GM19452 (cell line): ENCODE measurements around the gene PLEKHG4.

Experiments
- ATAC-seq: cut with Tn5 transposase; IDR thresholded peaks from one replicate; pipeline ENCODE4 v1.9.1; 2021; ENCODE audit not compliant: unreplicated experiment

Gene PLEKHG4

DNA sequence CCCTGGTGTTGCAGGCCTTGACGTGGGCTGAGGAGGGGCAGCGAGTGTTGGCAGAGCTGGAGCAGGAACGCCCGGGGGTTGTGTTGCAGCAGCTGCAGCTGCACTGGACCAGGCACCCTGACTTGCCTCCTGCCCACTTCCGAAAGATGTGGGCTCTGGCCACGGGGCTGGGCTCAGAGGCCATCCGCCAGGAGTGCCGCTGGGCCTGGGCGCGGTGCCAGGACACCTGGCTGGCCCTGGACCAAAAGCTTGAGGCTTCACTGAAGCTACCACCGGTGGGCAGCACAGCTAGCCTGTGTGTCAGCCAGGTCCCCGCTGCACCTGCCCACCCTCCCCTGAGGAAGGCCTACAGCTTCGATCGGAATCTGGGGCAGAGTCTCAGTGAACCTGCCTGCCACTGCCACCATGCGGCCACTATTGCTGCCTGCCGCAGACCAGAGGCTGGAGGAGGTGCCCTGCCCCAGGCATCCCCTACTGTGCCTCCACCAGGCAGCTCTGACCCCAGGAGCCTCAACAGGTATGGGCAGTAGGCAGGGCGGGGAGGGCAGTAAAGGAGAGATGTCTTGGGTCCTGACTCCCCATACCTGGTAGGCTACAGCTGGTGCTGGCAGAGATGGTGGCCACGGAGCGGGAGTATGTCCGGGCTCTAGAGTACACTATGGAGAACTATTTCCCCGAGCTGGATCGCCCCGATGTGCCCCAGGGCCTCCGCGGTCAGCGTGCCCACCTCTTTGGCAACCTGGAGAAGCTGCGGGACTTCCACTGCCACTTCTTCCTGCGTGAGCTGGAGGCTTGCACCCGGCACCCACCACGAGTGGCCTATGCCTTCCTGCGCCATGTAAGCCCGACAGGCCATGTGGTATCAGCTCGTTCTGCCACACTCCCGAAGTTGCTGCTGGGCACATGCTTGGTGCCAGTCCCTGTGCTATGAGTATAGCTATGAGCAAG is 5.6 kb downstream of the PLEKHG4 start:
- no peak for ATAC-seq

DNA sequence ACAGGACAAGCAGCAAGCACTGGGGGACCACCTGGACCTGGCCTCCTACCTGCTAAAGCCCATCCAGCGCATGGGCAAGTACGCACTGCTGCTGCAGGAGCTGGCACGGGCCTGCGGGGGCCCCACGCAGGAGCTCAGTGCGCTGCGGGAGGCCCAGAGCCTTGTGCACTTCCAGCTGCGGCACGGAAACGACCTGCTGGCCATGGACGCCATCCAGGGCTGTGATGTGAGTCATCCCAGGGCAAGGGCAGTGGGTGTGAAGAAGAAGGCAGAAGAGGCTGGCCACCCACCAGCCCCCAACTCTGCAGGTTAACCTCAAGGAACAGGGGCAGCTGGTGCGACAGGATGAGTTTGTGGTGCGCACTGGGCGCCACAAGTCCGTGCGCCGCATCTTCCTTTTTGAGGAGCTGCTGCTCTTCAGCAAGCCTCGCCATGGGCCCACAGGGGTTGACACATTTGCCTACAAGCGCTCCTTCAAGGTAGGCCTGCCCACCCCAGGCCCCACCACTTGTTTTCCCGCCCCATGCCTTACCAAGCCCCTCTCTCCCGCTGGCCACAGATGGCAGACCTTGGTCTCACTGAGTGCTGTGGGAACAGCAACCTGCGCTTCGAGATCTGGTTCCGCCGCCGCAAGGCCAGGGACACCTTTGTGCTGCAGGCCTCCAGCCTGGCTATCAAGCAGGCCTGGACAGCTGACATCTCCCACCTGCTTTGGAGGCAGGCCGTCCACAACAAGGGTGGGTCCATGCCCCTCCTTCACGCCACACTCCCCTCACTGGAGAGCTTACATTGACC is 7.3 kb downstream of the PLEKHG4 start:
- ATAC-seq, result no peak

DNA sequence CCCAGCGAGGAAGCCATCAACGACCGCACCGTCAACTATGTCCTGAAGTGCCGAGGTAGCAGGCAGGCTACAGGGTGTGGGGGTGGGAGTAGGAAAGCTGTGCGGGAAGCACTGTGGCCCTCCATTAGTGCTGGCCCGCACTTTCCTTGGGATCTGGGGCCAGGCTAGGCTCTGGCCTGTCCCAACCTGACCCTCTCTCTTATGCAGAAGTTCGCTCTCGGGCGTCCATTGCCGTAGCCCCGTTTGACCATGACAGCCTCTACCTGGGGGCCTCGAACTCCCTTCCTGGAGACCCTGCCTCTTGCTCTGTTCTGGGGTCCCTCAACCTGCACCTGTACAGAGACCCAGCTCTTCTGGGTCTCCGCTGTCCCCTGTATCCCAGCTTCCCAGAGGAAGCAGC is 8.6 kb downstream of the PLEKHG4 start:
- no peak for ATAC-seq

DNA sequence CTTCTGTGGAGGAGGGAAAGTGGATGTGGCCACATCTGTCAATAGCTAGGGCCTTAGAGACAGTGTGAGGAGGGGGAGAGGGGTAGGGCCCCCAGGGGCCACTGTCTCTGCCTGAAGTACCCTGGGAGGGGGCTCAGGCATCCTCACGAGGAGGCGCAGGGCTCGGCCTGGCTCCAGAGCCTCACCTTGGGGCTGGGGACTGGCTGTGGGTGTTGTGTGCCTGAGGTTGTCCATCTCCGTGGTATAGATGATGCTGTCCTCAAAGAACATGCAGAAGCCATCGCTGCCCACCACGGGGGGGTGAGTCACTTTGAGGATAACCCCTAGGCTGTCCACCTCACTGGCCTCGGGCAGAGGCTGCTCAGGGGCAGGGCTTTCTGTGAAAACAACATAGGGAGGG is 12.1 kb downstream of the PLEKHG4 start:
- ATAC-seq, result no peak

DNA sequence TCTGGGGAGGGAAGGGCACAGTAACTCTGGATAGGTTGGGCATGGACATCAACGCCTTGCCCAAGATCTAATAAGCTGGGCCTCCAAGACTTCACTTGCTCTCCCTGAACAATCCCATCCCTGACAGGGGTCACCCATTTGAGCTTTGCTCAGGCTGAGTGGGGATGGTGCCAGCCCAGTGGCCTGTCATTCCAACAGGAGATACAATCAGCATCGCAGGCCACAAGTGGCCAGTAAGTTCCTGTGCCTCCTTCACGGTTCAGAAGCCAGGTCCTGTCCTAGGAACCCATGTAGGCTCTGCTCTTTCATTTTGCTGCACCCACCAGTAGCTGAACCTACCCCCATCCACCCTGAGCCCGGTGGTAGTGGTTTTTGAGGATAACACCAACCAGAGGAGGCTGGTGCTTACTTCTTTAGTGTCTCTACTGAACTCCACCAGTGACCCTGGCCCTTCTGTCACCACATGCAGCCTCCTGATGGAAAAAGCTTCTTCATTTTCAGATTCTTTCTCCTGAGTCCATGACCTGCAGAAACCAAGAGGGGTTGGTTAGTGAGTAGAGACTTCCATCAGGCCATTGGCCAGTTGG is 14.9 kb downstream of the PLEKHG4 start:
- ATAC-seq, result no peak

DNA sequence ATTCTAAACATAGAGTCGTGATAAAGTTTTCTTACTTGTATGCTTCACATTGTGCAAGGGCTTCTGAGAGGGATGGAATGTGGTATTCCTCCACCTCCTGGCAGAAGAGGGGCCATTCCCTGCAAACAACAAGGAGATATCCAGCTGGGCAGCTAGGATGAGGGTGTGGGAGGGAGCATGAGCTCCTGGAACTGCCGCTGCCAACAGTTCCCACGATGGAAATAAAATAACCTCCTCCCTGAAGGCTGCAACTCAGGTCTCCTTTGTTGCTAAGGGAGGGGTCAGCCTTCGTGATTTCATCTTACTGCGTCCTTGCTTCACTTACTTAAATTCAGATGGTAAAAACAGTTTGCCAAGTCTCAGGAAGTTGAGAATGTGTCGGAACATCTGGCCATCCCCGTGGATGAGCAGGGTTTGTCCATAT is 15.6 kb downstream of the PLEKHG4 start:
- no peak for ATAC-seq

DNA sequence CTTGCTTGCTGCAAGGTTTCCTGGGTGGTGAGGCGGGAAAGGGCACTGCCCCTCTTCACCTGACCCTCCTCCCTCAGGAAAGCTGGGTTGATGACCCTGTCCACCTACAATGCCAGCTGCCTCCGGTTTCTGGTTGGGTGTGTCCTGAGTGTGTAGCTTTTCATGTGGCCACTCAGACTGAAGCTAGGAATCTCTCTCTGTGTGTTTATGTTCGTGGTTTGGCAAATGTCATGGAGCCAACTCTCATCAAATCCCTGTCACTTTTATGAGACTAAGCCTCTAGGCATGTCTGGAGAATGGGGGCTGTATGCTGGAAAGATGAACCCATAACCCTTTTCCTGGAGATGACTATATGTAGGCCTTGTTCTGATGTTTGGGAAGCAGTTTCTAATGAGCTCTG is 17.1 kb downstream of the PLEKHG4 start:
- ATAC-seq, result no peak

DNA sequence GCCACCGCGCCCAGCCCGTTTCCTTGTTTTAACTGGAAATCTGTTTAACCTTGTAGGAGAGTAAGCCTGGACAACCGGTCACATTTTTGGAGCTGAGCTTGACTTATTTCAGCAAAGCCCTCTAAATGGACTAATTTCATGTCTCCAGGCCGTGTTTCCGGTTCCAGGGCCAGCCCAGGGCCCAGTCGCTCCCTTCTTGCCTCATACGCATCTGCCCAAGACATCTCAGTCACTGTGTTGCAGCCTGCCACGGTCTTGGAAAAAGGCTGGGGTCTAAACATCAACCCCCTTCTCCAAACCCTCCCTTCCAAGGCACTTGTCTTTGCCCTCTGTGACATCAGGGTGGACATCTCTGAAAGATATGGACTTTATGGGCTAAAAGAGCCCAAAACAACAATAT is 18.9 kb downstream of the PLEKHG4 start:
- no peak for ATAC-seq

DNA sequence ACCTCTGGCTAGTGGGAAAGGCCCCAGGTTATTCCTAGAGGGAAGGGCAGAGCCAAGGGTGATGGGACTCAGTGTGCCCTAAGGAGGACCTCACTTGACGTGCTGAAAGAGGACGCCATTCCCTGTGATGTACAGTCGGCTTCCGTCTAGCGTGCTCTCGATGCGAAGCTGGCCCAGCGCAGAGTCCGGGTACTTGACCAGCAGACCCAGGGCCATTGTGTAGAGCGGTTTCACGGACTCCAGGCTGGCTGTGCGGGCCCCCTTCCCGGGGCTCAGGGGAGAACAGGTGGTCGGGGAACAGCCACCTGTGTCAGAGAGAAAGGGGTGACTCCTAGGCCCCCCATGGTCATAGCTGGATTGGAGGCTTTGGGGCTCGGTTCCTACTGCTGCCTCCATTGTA is 19.9 kb downstream of the PLEKHG4 start:
- no peak for ATAC-seq

DNA sequence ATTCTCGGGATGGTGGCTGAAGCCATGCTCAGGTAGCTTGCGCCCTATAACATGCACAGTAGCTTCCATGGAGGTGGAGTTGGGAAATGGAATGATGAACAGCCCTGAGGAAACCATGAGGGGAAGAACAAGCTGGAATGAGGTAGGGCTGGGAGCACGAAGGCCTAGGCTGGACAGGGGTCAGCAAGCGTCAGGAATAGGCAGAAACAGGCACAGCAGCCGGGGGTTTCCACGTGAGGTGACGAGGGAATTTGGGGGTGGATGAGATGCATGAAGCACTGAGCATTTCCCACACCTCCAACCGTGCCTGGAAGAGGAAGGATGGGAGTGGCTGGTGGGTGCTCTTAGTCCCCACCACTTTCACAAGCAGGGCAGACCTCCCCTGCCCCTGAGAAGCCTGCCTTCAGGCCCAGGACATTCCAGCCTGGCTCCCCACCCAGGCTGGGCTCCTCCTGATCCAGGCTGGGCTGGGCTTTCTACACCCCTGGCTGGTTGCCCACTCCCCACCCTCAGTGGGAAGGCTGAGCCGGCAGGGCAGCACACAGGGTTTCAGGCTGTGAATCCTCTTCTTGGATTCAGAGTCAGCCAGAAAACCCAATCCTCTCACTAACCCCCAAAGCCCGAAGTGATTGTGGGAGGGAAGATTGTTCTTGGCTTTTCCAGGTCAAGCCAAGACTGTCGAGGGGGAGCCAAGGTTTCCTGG is 21.9 kb downstream of the PLEKHG4 start:
- no peak for ATAC-seq

DNA sequence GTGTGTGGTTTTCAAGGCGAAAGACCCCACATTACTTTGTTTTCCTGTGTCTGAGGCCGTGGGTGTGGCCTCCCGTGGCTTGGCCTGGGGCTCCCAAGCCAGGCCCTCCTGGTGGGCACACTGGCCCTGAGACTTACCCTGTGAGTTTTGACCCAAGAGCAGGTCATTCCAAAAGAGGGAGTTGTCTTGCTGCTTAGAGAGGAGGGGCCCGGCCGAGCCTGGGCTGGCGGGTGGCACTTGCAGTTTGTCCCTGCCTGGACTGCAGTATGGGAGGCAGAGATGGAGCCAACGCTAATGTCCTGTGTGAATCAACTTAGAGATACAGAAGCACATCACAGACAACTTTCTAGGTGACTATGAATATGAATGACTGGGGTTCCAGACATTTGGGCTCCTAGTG is 22.7 kb downstream of the PLEKHG4 start:
- no peak for ATAC-seq

DNA sequence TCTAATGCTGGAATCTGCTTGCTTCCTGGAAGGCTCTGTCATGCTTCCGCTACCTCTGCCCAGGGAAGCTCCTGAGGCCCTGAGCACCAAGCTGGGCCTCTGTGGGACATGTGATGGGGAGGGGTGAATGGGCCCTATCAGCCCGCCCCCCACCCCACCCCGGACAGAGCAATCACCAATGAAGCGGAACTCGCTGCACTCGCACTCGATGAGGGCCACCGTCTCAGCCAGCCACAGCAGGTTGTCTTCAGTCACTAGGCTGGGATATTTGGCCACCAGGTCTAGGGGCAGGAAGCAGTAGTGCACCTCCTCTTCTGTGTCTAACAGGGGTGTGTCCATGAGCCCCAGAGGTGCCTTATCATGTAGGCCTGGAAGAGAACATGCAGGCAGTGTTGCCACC is 23.6 kb downstream of the PLEKHG4 start:
- no peak for ATAC-seq

DNA sequence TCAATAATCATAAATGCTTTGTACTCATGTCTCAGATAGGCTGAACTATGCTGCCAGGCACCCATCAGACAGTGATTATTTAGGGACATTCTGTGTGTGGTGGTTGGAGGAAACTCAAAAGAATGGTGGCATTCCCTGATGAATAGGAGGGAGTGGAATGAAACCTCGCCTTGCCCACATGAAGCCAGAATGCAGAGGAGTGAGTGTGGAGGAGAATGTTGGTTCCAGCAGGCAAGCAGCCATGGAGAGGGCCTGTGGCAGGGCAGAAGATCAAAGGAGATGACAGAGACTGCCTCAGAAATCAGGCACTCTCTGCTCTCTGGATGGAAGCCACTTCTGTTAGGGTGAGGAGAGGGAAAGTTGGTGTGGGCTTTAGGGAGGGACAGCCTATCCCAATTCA is 24.7 kb downstream of the PLEKHG4 start:
- ATAC-seq, result no peak

DNA sequence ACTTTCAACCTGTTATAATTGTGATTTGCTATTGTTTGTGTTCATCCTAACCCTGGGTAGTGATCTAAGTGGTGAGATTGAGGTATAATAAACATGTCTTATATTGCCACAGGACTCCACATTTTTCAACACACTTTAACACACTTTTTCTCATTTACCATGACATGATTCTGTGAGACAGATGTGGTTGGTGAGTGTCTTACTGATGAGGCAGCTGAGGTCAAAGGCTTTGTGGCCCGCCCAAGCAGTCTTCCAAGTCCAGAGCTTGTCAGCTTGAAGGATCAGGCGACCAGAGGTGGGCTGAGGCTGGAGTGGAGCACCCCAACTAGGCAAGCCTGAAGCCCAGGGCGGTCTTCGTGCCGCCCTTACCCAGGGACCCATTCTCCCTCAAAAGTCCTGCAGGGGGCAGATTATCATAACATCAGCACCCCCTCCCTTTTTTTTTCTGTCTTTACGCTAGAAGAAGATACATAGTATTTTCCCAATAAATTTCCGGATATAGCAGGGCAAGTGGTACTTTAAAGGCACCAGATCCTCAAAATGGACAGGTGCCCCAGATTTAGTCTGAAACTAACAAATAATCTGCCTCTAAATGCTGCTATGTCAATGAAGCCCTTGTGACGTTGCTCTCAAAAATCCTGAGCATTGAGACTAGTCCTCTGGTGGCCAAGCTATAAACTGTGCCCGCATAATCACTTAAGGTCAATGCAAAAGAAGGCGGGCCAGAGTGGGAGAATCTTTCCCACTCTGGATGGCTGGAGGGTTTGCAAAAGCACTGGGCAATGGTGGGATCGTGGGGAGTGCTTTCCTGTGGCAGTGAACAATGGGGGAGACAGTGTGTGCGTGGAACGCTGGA is 26.1 kb downstream of the PLEKHG4 start:
- no peak for ATAC-seq

DNA sequence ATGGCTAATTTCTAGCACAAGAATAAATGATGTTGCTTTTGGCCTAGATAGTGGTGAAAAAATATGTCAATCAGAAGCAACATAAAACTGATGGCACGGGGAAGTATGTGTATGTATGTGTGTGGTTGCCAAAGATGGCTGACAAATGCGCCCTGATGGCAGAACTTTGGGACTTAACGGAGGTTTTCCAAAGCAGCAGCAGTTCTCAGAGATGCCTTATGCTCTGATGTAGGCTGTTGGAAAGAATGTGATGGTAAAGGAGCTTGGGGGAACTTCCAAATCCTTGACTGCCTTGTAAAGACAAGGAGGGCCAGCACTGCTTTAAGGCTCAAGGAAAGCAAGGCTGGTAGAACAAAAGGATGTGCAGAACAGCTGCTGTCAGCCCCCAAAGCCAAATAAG is 31.2 kb downstream of the PLEKHG4 start:
- ATAC-seq, result no peak

DNA sequence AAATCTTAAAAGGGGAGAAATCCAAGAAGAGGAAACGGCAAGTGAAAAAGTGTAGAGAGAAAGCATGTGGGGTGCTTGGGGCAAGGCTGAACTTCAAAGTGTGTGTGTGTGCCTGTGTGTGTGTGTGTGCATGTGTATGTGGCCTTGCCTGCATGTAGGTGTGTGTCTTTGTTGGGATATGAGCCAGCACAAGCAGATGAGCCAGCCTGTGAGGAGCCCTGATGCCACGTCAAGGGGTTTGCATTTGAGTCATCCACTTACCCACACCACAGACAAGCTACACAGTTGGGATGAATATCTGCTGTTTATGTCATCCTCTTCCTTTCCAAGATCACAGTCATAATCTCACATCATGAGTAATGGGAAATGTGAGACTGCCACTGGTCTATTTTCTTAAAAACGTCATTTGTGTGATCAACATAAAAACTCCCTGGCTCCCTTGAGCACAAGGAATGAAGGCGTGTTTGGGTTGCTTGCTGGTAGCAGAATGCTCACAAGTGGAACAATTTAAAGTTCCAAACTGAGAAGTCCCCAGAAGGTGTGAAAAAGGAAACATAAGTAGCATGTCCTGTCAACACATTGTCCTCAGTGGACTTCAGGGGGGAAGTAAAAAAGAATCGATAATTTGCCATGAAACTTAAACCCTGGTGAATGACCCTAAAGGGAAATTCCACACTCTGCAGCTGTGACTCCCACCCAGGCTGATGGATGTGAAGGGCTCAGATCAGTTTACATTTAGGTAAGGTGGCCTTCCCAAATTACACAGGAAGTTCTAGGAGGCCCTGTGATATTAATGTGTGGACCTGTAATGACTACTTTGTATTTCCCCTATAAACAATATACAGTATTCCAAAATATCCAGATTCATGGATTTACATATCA is 32.5 kb downstream of the PLEKHG4 start:
- no peak for ATAC-seq

DNA sequence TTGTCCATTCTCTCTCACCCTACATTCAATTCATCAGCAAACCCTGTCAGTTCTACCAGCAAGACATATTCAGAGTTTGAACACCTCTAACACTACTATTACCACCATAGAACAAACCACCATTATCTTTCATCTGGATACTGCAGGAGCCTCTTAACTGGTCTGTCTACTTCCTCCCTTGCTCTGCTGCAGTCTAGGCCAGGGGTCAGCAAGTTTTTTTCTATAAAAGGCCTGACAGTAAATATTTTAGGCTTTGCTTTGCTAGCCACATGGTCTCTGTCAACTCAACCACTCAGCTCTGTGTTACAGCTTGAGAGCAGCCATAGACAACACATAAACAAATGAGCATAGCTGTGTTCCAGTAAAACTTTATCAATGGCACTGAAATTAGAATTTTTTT is 33.4 kb downstream of the PLEKHG4 start:
- ATAC-seq, result no peak

DNA sequence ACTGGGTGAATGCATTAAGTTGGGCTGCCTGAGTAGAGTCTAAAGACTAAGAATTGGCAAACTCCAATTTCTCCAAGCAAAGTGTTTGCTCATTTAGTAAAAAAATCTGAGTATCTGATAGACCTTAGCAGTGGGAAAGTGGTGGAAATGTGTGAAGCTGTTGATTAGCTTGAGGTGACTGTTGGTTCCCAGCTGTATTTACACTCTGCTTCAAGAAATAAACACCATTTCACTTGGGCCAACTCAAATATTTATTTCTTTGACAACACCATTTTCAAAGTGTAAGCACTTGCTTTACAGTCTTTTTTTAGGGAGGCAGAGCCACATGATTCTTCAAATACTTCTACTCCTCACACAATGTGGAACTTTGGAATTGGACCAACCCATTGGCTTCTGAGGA is 38.5 kb downstream of the PLEKHG4 start:
- ATAC-seq, result no peak

DNA sequence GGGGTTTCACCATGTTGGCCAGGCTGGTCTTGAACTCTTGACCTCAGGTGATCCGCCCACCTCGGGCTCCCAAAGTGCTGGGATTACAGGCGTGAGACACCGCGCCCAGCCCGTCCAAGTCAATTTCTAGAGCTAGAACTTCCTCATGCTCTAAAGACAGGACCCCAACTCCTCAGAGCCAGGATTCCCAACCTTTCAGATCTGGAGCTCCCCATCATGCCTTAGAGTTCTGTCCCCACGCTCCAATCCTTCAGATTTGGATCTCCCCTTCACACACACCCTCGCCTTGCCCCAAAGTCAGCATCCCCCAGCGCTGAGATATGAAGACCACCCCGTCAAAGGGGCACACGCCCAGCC is 46.8 kb downstream of the PLEKHG4 start:
- ATAC-seq, result no peak
